Neural progenitor cell (in vitro differentiated cells): Measurements from ENCODE around the gene ABHD15. TPM values are rescaled to one million over a fixed set of nuclear protein-coding genes. Genes with fewer than 3 reads are reported as not detected.

Source experiments
- DNase-seq: peaks from one replicate; pipeline ENCODE4 v3.0.0-alpha.2; 2016; ENCODE audit warnings: low spot score
- H2AFZ ChIP-seq: fragments of 200-600 bp; sonication (generic); replicated peaks from 2 replicates; pipeline ENCODE4 v1.6.1; 2016; ENCODE audit warnings: antibody characterized with exemption
- H3F3A ChIP-seq: fragments of 200-600 bp; sonication (generic); 2 replicates; pipeline ENCODE4 v1.6.1; 2016; ENCODE audit warnings: antibody characterized with exemption, low read depth
- H3K27ac ChIP-seq: fragments of 200-600 bp; sonication (generic); 2 replicates; pipeline ENCODE4 v1.5.1; 2016; ENCODE audit warnings: mild to moderate bottlenecking
- H3K27me3 ChIP-seq: fragments of 200-600 bp; sonication (generic); 2 replicates; pipeline ENCODE4 v1.6.1; 2016; ENCODE audit warnings: mild to moderate bottlenecking, moderate library complexity
- H3K36me3 ChIP-seq: fragments of 200-600 bp; sonication (generic); 2 replicates; pipeline ENCODE4 v1.5.1; 2016
- H3K4me1 ChIP-seq: fragments of 200-600 bp; sonication (generic); 2 replicates; pipeline ENCODE4 v1.6.1; 2016; ENCODE audit warnings: mixed run types
- H3K4me2 ChIP-seq: fragments of 200-600 bp; sonication (generic); 2 replicates; pipeline ENCODE4 v1.6.1; 2016
- H3K4me3 ChIP-seq: fragments of 200-600 bp; sonication (generic); 2 replicates; pipeline ENCODE4 v1.5.1; 2016
- H3K79me2 ChIP-seq: fragments of 200-600 bp; sonication (generic); 2 replicates; pipeline ENCODE4 v1.6.1; 2016; ENCODE audit warnings: low read depth
- H3K9ac ChIP-seq: fragments of 200-600 bp; sonication (generic); 2 replicates; pipeline ENCODE4 v1.6.1; 2016
- H3K9me3 ChIP-seq: fragments of 200-600 bp; sonication (generic); 2 replicates; pipeline ENCODE4 v1.5.1; 2016; ENCODE audit warnings: low read depth
- H4K20me1 ChIP-seq: fragments of 200-600 bp; sonication (generic); 2 replicates; pipeline ENCODE4 v1.6.1; 2016; ENCODE audit warnings: low read depth
- H3K27ac Mint-ChIP-seq: 3 replicates; pipeline ENCODE4 v1.8.0; 2021; ENCODE audit warnings: mixed read lengths
- H3K27me3 Mint-ChIP-seq: 2 replicates; pipeline ENCODE4 v1.8.0; 2022; ENCODE audit warnings: low read depth, mild to moderate bottlenecking, inconsistent platforms, moderate library complexity, mixed read lengths; ENCODE audit not compliant: insufficient read depth
- H3K36me3 Mint-ChIP-seq: 3 replicates; pipeline ENCODE4 v1.8.0; 2021; ENCODE audit warnings: mixed read lengths
- H3K4me1 Mint-ChIP-seq: 3 replicates; pipeline ENCODE4 v1.8.0; 2021; ENCODE audit warnings: mixed read lengths
- H3K4me3 Mint-ChIP-seq: 3 replicates; pipeline ENCODE4 v1.8.0; 2021; ENCODE audit warnings: mild to moderate bottlenecking, moderate library complexity, mixed read lengths
- H3K9me3 Mint-ChIP-seq: 3 replicates; pipeline ENCODE4 v1.8.0; 2020; ENCODE audit warnings: mixed read lengths
- CTCF ChIP-seq: fragments of 200-600 bp; sonication (generic); IDR thresholded peaks from 2 replicates; pipeline ENCODE4 v1.5.1; 2017; ENCODE audit warnings: antibody characterized with exemption, mild to moderate bottlenecking
- EZH2 ChIP-seq: fragments of 200-600 bp; sonication (generic); IDR thresholded peaks from 2 replicates; pipeline ENCODE4 v1.6.1; 2017; ENCODE audit warnings: antibody characterized with exemption, mild to moderate bottlenecking, moderate library complexity
- EZH2phosphoT487 ChIP-seq: fragments of 200-600 bp; sonication (generic); IDR thresholded peaks from 2 replicates; pipeline ENCODE4 v1.6.1; 2017; ENCODE audit warnings: antibody characterized with exemption
- total RNA-seq: library from RNA; depleted of rRNA; stranded (reverse); fragments of >200 nt; gene quantifications from 2 replicates; pipeline ENCODE4 v1.2.3, GENCODE V29; 2015; ENCODE audit warnings: low replicate concordance

Gene ABHD15
- total RNA-seq, 1 donor from 2014 or later = 2.5 TPM

GRCh38 chr17:29583324-29584248 lies 16.7 kb upstream of the ABHD15 start:
- peaks cover 57% of the 10 kb centered on the region for H3K79me2 ChIP-seq
- H2AFZ ChIP-seq = no peak overlapping the region
- H3K27me3 ChIP-seq = no peaks in the 10 kb centered on the region
- H3K9me3 ChIP-seq = no peaks in the 10 kb centered on the region
- TF ChIP-seq EZH2 (no peak), CTCF (no peak), EZH2phosphoT487 (no peak)
- H3K27ac ChIP-seq = no peak overlapping the region
- Mint-ChIP-seq H3K27ac (no peak overlapping the region), H3K27me3 (peaks cover 5% of the 10 kb centered on the region), H3K36me3 (peaks cover 4% of the 10 kb centered on the region), H3K4me1 (peaks cover 29% of the 10 kb centered on the region), H3K4me3 (peak overlapping the region; percentile 60), H3K9me3 (no peaks in the 10 kb centered on the region)
- H3K9ac ChIP-seq = no peak overlapping the region
- DNase-seq = no peak
- H3K4me3 ChIP-seq = no peak overlapping the region
- H3F3A ChIP-seq = peaks cover 12% of the 10 kb centered on the region
- H4K20me1 ChIP-seq = peaks cover 80% of the 10 kb centered on the region
- no peaks in the 10 kb centered on the region for H3K36me3 ChIP-seq
- H3K4me2 ChIP-seq = no peak overlapping the region
- H3K4me1 ChIP-seq = peaks cover 32% of the 10 kb centered on the region

- Mint-ChIP-seq H3K9me3 (no peaks in the 10 kb centered on the region), H3K4me1 (peaks cover 24% of the 10 kb centered on the region), H3K27me3 (peaks cover 6% of the 10 kb centered on the region), H3K27ac (no peak overlapping the region), H3K4me3 (no peak overlapping the region), H3K36me3 (peaks cover 4% of the 10 kb centered on the region)
- Histone ChIP-seq H3K9ac (no peak overlapping the region), H2AFZ (no peak overlapping the region), H3K4me1 (peaks cover 25% of the 10 kb centered on the region), H3K27me3 (no peaks in the 10 kb centered on the region), H4K20me1 (peaks cover 71% of the 10 kb centered on the region), H3K79me2 (peaks cover 49% of the 10 kb centered on the region), H3F3A (peaks cover 12% of the 10 kb centered on the region), H3K9me3 (no peaks in the 10 kb centered on the region), H3K4me3 (no peak overlapping the region), H3K27ac (no peak overlapping the region), H3K4me2 (no peak overlapping the region), H3K36me3 (no peaks in the 10 kb centered on the region)
- DNase-seq = no peak
- TF ChIP-seq CTCF (no peak), EZH2phosphoT487 (no peak), EZH2 (no peak)
These were observed 15.9 kb upstream of the ABHD15 start for GRCh38 chr17:29582772-29583171.

GRCh38 chr17:29582254-29582765 lies 15.5 kb upstream of the ABHD15 start:
- peaks cover 67% of the 10 kb centered on the region for H4K20me1 ChIP-seq
- H3K4me3 ChIP-seq = no peak overlapping the region
- H3K36me3 ChIP-seq = no peaks in the 10 kb centered on the region
- H3K9ac ChIP-seq = no peak overlapping the region
- Mint-ChIP-seq H3K4me3 (peak overlapping the region; percentile 24), H3K9me3 (no peaks in the 10 kb centered on the region), H3K27ac (no peak overlapping the region), H3K36me3 (peaks cover 4% of the 10 kb centered on the region), H3K4me1 (peaks cover 20% of the 10 kb centered on the region), H3K27me3 (peaks cover 8% of the 10 kb centered on the region)
- TF ChIP-seq CTCF (no peak), EZH2 (no peak)
- peaks cover 21% of the 10 kb centered on the region for H3K4me1 ChIP-seq
- no peak overlapping the region for H3K4me2 ChIP-seq
- peaks cover 44% of the 10 kb centered on the region for H3K79me2 ChIP-seq
- no peak overlapping the region for H2AFZ ChIP-seq
- no peaks in the 10 kb centered on the region for H3K27me3 ChIP-seq
- H3K9me3 ChIP-seq = no peaks in the 10 kb centered on the region
- no peak overlapping the region for H3K27ac ChIP-seq
- H3F3A ChIP-seq = peaks cover 12% of the 10 kb centered on the region
- no peak for DNase-seq
